Measurements from ENCODE around the gene DCUN1D2.

GRCh38 chr13:113537909-113538688 is 47.6 kb upstream of the DCUN1D2 start:
- no peak for TF ChIP-seq POLR2A (IDR thresholded peaks at IDR 0.05)
- TF ChIP-seq, protein P1, sequence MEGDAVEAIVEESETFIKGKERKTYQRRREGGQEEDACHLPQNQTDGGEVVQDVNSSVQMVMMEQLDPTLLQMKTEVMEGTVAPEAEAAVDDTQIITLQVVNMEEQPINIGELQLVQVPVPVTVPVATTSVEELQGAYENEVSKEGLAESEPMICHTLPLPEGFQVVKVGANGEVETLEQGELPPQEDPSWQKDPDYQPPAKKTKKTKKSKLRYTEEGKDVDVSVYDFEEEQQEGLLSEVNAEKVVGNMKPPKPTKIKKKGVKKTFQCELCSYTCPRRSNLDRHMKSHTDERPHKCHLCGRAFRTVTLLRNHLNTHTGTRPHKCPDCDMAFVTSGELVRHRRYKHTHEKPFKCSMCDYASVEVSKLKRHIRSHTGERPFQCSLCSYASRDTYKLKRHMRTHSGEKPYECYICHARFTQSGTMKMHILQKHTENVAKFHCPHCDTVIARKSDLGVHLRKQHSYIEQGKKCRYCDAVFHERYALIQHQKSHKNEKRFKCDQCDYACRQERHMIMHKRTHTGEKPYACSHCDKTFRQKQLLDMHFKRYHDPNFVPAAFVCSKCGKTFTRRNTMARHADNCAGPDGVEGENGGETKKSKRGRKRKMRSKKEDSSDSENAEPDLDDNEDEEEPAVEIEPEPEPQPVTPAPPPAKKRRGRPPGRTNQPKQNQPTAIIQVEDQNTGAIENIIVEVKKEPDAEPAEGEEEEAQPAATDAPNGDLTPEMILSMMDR (IDR thresholded peaks at IDR 0.05): no peak
